Measurements from ENCODE around the gene SLC16A4.

Gene SLC16A4

GRCh38 chr1:110321846-110322245 is 69.0 kb downstream of the SLC16A4 start:
- DNase-seq: no peak

- no peak for DNase-seq
These were observed 69.8 kb downstream of the SLC16A4 start for GRCh38 chr1:110321045-110321444.

GRCh38 chr1:110320168-110320518 is 70.7 kb downstream of the SLC16A4 start:
- DNase-seq: no peak

- no peak for DNase-seq
These were observed 71.3 kb downstream of the SLC16A4 start for GRCh38 chr1:110319332-110320167.

GRCh38 chr1:110318046-110318445 is 72.8 kb downstream of the SLC16A4 start:
- DNase-seq: no peak

- no peak for DNase-seq
These were observed 74.1 kb downstream of the SLC16A4 start for GRCh38 chr1:110316735-110317134.

Data from left hindlimb (tissue), 1 donor.